HG02759 (cell line): ENCODE results near the gene SLC43A2.
A peak's percentile ranks its signal among the peaks of the same experiment; 100 is the strongest.

Source experiments
- ATAC-seq: cut with Tn5 transposase; IDR thresholded peaks from one replicate; pipeline ENCODE4 v1.9.1; 2021; ENCODE audit warnings: mild to moderate bottlenecking, moderate library complexity; ENCODE audit not compliant: unreplicated experiment

SLC43A2 gene

DNA sequence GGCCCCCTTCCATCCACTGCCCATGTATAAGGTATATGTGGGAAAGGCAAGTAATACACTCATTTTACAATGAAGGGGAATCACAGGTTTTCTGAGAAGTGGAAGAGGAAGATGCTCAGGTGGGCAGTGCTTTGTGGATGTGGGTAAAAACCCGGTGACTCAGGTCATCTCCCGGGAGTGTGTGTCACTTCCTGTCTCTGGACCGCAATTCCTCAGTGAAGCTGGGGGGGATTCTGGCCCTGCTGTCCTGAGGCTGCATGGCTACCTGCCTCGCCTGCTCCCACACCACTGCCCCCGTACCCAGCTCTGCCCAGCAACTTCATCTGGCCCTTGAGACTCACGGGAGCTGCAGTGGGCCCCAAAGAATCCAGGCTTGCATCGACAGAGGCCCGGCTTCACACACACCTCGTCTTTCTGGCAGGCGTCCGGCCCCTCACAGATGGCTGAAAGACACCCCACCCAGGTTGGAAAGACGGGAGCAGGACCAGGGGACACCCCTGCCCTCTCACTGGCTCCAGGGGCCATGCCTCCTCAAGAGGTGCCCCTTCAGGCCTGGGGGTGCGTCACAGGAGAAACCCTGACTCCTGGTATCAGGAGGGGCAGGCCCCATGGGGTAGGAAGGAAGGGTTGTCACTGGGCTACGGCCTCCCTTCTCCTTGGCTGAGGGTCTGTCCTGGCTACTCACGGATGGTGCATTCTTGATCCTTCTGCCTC, 16.0 kb upstream of the SLC43A2 start:
- no peak for ATAC-seq

DNA sequence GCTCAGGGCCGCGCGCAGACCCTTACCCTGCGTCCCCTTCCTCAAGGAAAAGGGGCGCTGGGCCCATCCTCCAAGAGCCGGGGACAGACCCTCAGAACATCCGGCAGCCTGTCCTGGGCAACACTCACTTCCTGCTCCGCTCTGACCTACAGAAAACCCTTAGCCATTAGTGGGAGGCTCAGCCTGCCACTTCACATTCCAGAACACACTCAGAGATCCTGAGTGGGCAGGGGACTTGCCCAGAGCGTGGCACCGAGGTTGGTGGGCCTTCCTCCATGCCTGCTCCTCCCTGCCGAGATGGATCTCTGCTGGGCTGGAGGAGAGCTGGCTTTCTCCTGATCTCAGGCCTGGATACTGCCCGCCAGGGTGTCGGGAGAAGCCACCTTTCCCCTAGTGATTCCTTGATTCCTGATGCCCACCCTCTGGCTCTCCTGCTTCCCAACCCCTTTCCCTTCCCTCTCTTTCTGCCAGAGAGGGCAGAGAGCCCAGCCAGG, 15.4 kb upstream of the SLC43A2 start:
- peak; percentile 1 for ATAC-seq

DNA sequence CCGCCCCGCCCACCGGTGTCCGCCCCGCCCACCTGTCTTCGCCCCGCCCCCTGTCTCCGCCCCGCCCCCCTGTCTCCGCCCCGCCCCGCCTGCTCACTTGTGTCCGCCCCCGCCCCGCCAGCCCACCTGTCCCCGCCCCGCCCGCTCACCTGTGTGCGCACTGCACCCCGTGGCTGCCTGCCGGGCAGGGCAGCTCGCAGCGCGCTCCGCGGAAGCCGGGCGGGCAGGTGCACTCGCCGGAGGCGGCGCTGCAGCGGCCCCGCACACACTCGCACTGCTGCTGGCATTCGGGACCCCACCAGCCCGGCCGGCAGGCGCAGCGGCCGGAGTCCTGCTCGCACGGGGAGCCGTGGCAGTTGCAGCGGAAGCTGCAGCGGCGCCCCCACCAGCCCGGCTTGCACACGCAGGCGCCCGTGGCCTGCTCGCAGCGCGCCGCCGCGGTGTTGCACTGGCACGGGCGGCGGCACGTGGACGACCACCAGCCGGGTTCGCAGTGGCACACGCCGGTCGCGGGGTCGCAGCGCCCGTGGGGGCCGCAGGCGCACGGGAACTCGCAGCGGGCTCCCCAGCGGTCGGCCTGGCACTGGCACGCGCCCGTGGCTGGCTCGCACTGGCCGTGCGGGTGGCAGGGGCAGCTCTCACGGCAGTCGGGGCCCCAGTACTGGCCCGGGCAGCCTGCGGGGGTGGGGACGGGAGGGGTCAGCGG, 14.8 kb upstream of the SLC43A2 start:
- ATAC-seq = peak; percentile 32

DNA sequence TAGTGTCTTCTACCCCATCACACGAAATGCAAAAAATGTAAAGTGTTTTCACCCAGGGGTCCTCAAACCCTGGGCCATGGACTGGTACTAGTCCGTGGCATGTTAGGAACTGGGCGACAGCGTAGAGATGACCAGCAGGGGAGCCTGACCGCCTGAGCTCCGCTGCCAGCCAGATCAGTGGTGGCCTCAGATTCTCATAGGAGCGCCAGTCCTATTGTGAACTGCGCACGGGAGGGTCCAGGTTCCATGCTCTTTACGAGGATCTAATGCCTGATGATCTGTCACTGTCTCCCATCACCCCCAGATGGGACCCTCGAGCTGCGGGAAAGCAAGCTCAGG, 12.4 kb upstream of the SLC43A2 start:
- ATAC-seq = no peak

DNA sequence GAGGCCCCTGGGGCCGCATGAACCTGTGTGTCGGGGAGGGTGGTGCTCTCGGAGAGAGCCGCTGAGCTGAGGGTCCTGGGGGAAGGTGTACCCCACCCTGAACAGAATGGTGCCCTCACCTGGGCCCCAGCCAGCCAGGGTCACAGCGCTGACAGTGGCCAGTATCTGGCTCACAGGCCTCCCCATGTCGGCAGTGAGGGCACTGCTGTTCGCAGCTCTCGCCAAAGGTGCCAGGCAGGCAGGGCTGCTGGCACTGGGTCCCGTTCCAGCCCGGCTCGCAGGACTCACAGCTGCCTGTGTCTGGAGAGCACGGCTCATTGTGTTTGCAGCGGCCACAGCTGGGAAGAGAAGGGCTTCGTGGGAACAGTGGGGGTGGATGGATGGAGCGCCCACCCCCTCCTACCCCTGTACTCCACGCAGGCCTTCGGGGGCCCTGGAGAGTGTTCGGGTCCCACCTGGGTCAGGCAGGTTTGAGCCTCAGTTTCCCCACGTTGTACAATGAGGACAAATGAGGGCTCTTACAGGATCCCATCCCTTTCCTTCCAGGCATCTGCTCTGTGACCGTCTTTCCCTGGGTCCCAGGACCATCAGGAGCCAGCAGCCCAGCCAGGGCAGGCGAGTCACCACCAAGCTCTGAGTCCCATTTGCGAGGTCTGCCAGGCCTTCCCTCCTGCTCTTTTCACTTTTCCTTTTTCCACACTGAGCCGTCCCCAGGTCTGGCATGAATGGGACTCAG, 11.9 kb upstream of the SLC43A2 start:
- ATAC-seq = no peak

DNA sequence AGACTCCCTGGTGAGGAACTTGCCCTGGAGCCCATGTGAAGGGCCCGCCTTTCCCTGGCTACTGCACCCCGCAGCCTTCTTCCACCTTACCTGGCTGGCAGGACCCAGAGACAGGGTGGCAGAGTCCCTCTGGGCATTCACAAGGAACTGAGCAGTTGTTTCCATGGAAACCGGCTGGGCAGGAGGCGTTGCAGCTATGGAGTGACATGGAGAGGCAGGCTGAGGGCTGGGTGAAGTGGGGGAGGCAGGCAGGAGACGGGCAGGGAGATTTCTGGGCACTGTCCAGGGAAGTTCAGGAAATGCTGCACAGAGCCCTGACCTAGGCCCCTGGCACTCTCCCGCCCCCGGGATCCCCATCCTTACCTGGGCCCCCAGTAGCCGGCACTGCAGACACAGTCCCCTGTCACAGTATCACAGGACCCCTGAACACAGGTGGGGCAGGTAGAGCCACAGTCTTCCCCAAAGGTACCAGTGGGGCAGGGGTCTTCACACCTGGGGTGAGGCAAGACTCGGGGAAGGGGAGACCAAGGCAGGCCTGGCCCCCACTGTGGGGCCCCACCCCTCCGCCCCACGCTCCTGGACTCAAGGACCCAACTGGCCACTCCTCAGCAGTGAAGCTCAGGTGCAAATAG, 11.0 kb upstream of the SLC43A2 start:
- no peak for ATAC-seq

DNA sequence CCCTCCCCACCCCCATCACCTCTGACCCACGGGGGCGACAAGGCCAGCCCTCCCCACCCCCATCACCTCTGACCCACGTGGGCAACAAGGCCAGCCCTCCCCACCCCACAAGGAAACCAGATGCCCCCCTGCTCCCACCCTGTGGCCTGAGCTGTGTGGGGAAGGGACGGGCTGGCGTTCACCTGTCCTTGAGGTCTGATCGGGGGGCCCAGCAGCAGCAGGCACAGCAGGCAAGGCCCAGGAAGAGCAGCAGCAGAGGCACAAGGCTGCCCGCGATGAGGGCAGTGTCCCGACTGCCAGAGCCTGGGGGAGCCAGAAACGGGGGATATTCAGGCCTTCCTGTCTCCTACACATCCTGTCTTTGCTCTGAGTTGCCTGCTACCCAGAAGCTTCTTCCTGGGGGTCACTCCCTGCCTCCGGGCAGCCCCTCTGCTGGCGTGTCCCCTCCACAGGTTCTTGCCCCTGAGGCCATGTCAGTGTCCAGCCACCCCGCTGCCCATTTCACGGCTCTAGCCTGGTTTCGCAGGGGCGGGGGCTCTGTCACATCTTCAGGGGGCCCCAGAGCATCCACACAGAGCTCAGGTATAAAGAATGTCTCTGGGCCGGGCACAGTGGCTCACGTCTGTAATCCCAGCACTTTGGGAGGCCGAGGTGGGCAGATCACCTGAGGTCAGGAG, 10.1 kb upstream of the SLC43A2 start:
- ATAC-seq = no peak

DNA sequence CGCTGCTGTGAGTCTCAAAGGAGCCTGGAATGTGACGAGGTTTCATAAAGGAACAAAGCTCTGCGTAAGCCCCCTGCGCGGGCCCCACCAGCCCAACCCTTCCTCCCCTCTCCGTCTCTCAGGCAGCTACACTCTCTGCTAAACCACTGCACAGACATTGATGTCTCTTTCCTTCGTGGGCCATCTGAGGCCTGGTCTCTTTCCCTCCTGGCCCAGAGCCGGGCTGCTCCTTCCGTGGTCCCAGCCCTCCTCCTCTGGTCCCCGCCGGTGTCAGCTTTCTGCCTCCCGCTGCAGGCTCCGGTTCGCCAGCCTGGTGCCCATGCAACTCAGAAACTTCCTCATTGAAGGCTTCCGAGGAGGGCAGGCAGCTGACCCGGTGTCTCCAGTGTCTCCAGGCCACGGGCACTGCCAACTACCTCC, 9.5 kb upstream of the SLC43A2 start:
- ATAC-seq = no peak

DNA sequence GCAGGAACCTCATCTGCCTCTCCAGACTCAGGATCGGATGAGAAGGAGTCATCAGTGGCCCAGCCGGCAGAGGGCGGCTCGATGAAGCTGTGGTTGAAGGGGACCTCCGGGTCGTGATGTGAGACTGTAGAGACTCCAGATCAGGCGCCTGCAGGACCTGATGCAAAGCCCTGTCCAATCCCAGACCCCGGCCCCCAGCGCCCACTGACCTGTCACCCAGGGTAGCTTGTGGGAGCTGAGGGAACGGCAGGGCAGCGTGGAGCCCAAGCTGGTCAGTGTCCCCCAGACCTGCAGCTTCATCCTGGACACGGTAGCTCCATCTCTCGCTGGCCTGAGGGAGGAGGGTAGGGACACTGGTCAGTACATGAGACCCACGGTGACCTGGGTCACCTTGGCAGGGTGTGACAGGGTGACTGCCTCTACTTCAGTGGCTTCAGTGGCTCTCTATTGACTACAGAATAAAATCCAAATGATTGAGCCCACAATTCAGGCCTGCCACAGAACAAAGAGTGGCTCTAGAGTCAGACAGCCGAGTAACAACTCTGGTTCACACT, 8.2 kb upstream of the SLC43A2 start:
- ATAC-seq = no peak

DNA sequence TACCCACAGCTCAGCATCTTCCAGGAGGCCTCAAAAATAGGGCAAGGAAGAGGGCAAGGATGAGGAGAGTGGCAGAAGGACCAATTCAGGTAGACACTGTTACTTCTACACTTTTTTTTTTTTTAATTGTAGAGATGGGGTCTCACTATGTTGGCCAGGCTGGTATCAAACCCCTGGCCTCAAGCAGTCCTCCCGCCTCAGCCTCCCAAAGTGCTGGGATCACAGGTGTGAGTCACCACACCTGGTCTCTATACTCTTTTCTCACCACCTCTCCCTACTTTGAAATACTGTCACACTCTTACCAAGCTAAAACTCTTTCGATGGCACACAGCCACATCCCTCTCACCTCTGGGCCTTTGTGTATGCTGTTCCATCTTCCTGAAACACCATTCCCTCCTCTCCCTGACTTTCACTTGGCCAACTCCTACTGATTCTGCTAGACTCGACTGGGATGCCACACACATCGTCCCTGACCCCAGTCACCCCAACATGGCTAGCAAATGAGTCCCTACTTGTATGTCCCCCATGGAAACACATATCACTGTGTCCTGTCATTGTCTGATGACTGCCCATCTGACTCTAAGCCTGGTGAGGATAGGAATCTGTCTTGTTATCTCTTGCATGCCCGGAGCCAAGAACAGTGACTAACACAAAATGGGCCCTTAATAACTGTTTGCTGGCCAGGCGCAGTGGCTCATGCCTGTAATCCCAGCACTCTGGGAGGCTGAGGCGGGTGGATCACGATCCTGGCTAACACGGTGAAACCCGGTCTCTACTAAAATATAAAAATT, 7.2 kb upstream of the SLC43A2 start:
- no peak for ATAC-seq

DNA sequence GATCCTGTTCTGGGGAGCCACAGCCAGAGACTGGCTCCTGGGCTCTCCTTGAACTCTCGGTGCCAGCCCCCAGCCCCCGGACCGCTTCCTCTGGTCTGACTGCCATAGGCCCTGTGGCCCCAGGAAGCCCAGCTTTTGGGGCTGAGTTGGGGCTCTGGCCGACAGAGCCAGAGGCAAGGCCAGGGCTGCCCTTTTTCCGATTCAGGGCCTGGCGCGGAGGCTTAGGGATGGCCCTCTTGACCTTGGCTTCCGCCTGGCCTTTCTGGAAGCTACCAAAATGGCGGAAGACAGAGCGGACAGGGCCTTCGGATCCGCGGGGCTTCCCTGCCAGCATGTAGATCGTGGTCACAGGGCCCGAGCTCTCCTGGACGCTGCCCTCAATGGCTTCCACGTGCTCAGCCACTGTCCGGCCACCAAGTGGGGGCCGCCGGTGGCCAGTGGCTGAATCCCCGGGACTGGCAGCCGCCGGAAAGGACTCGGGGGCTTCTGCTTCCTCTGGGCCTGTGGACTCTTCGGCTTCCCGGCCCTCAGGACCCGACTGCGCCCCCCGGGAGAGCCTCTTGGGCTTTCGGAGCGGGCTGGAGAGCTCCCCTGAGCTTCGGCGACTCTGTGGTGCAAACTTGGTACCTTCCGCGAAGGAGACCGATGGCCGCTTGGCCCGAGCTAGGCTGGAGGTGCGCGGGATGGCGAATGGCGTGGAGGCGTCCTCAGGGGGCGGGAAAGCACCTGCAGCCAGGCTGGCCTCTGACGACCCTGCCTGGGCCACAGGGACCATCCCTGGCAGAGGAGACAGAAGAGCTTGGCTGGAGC, 6.4 kb upstream of the SLC43A2 start:
- ATAC-seq = no peak

DNA sequence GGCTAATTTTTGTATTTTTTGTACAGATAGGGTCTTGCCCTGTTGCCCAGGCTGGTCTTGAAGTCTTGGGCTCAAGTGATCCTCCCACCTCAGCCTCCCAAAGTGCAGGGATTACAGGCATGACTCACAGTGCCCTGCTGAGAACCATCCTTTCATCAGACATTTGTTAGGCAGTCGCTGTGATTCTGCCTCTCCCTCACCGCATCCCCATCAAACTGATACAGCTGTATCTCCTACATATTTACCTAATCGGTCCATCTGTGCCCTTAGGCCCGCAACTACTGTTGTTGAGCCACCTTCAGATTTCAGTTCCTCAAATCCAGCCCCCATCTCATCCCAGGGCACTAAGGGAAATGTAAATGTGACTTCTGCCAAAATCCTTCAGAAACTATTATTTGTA, 2.0 kb upstream of the SLC43A2 start:
- ATAC-seq = no peak

DNA sequence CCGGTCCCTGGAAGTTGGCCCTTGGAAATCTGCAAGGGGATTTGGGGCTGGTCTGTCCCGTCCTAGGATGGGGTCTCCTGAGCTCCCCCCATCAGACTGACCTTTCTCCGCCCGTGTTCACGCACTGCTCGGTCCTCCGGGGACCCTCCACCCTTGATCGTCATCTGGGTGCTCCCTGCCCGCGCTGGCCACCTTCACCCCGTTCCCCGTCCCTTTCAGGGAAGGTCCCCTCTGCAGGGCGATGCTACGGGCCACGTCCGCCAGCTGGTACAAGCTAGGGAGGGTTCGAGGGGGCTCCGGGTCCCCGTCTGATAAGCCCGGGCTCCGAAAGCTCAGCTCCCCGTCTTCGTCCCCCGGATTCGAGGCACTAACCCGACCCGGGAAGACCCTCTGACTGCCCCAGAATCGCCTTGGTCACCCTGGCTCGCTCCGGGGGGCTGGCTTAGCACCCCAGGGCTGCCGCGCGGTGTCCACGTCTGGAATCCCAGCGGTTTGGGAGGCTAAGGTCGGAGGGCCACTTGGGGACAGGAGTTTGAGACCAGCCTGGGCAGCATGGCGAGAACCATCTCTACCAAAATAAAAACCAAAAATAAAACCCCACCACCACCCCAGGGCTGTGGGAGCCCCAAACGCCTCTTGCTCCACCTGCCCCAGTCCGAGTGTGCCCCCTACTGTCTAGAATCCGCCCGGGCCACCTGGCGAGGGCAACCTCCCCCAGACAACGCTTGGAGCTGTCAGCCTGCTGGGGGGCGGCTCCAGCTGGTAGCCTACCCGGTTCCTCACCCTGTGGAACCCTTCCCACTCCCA, 1.1 kb upstream of the SLC43A2 start:
- no peak for ATAC-seq

DNA sequence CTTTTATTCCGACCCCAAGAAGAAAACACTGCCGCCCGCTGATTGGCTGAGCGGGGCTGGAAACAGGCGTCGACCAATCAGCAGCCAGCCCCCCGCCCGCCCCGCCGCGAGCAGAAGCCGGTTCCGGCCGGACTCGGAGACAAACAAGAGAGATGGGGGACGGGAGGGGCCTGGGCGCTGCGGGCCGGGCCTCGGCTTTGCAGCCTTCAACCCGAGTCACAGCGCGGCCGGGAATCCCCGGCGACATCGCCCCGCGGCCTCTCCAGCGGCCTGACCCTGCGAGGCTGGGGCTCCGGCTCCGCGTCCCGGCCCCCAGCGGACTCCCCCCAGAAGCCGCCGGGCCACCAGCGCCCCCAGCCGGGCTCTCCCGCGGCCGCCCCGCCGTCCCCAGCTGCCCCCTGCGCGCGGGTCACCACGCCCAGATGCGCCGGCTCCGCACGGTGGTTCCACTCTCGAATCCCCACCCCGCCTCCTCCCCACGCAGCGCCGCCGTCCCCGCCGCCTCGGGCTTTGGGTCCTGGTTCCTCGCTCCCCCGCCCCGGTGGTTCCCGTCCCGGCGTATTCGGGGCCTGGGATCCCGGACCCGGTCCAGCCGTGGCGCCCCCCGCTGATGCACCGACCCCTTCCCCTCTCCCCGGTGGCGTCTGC, 346 bp upstream of the SLC43A2 start:
- ATAC-seq = peak; percentile 59

DNA sequence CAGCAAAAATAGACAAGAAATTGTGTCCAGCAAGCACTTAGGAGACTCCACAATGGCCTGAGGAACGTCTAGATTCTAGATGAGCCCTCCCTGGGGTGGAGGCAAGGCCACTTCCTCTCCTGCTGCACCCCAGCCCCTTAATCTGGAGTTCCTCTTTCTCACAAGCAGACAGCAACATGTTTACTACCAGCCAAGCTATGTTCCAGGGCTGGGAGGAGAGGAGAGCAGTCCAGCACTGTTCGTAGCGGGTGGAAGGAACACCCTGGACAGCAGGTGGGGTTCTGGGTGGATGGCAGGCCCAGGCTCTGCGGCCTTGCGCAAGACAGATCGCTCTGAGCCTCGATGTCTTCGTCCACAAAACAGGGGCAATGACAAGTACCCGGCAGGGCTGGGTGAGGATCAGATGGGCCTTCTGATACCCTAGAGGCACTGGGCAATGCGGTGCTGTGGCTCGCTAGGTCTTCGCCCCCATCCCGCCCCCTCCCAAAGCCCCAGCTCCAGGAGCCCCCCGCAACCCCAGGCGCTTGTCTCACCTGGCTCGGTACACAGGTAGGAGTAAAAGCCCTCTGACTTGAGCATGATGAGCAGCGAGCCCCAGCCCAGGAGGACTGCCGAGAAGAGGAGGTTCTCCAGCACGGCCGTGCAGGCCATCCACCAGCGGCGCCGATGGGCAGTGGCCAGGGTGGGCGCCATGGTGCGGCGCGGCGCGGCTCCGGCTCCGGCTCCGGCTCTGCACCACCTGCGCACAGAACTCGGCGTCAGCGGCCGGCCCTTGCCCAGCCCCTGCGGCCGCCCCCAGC, 1.3 kb downstream of the SLC43A2 start:
- no peak for ATAC-seq

DNA sequence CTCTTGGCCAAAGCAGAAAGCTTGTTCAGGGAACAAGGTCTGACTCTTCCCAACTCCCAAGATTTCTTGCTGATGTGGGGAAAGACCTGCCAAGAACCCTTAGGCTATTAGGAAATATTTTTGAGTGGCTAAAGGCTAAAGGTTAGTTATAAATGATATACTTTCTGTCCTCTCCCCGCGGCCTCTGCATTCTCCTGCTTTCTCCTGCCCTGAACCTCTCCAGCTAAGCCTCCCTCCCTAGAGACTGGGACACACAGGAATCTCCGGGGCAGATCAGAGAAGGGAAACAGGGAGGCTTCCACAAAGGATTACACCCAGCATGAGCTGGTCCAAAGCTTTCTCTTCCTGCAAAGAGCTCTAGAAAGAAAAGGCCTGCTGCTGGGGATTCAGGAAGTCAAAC, 2.3 kb downstream of the SLC43A2 start:
- ATAC-seq = no peak

DNA sequence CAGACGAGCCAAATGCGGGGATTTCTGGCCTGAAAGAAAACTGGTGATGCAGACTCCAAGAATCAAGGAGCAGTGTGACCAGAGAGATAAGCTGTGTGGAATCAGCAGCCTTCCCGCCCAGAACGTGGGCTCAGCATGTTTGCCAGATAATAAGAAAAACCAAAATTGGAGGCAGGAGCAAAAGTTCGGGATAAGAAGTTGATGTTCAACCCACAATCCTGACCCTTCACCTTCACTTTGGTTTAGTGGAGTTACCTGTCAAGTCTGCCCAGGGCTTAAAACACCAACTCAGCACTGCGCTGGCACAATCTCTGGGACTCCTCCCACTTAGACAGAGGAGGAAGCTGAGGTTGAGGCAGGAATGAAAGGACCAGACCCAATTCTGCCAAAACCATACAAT, 3.1 kb downstream of the SLC43A2 start:
- ATAC-seq = no peak
